ENCODE measurements around the gene SIGLEC1.

The SIGLEC1 gene

DNA sequence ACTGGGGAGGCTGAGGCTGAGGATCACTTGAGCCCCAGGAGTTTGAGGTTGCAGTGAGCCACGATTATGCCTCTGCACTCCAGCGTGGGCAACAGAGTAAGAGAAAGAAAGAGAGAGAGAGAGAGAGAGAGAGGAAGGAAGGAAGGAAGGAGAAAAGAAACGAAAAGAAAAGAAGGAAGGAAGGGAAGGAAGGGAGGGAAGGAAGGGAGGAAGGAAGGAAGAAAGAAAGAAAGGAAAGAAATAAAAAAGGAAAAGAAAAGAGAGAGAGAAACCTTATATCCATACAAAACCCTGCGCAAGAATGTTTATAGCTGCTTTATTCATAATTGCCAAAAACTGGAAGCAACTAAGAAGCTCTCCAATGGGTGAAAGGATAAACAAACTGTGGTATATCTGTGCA, 12.0 kb upstream of the SIGLEC1 start:
- DNase-seq = no peak

DNA sequence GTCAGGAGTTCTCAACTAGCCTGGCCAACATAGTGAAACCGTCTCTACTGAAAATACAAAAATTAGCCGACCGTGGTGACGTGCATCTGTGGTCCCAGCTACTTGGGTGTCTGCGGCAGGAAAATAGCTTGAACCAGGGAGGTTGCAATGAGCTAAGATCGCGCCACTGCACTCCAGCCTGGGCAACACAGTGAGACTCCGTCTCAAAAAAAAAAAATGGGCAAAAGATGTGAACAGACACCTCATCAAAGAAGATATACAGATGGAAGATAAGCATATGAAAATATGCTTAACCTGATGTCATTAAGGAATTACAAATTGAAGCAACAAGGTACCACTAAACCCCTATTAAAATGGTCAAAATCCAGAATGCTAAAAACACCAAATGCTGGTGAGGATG, 10.9 kb upstream of the SIGLEC1 start:
- DNase-seq = no peak

DNA sequence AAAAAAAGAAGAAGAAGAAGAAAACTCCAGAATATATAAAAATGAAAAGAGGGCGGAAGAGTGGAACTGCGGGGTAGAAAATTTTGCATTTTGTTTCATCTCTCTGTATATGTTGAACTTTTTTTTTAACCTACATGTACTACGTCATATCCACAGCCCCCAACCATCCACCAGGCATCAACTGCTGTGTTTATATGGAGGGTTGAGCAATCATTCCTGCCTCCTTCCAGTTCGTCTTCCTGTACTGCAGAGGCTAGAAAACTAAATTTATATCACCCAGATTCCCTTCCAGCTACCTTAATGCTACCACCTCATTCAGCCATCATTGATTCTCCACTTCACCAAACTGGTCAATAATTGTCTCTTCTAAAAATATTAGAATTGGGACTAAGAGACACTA, 9.5 kb upstream of the SIGLEC1 start:
- DNase-seq = no peak

GRCh38 chr20:3720626-3721025, 8.2 kb upstream of the SIGLEC1 start:
- DNase-seq = no peak

GRCh38 chr20:3720068-3720467, 7.7 kb upstream of the SIGLEC1 start:
- no peak for DNase-seq

- no peak for DNase-seq
These were observed 6.6 kb upstream of the SIGLEC1 start for GRCh38 chr20:3719046-3719445.

DNA sequence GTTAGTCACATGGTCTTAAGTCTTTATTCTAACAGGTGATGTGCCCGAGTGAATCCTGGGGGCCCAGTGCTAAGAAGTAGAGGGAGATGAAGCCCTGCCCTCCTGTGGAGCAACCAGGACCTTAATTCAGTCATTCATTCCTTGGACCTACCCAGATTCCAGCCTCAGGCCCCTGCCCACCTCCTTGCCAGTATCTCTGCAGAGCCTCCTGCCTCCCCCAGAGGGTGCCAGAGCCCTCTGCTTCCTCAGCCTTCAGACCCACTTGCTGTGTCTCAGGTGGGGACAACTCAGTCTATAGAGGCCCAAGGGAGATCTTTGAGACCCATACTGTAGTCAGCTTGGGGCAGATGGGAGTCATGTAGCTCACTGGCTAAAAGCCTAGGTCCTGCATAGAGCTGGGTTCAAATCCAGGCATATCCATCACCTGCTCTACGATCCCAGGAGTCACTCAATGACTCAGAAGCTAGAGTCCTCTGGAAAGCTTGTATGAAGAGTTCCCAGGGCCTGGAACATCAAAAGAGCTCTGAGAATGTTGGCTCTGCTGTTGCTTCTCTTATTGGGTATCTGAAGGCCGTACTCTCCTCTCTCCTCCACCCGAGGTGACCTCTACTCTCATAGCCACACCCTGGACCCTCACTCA, 3.9 kb upstream of the SIGLEC1 start:
- DNase-seq = no peak

GRCh38 chr20:3714092-3714491, 1.7 kb upstream of the SIGLEC1 start:
- DNase-seq = no peak

GRCh38 chr20:3711484-3711941, 887 bp downstream of the SIGLEC1 start:
- no peak for DNase-seq

- DNase-seq = peak; percentile 70
These were observed 1.5 kb downstream of the SIGLEC1 start for GRCh38 chr20:3710703-3711483.

- no peak for DNase-seq
These were observed 2.4 kb downstream of the SIGLEC1 start for GRCh38 chr20:3710011-3710466.

GRCh38 chr20:3707508-3707899, 4.9 kb downstream of the SIGLEC1 start:
- DNase-seq = no peak

DNA sequence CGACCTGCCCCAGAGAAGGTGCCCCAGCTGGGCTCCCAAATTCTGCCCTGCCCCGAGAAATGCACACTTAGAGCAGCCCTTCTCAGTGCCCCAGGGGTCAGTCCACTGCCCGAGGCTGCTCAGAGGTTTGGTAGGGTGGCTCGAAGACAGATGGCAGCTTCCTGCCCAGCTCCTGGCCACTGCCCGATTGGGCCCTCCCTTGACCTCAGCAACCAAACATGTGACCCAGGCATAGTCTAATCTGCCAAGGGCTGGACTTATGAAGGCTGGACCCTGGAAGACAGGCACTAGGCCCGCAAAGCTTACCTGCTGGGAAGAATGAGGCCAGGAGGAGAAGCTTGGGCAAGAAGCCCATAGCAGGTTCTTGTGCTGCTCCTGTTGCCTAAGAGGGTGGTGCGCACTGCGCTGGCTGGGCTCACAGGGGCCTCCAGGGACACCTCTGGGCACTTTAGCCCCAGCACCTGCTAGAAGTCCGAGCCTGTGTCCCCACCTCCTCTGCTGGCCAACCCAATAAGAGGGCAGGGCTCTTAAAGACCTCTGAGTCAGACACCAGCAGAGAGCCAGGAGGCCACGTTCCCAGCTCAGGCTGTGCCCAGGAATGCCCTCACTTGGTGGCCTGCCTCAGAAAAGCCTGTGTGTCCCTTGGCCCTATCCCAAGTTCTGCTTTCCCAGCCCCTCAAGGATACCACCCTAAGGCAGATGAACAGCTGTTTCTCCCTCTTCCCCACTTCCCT, 5.5 kb downstream of the SIGLEC1 start:
- DNase-seq = no peak

- DNase-seq = no peak
These were observed 6.2 kb downstream of the SIGLEC1 start for GRCh38 chr20:3705970-3706739.

DNA sequence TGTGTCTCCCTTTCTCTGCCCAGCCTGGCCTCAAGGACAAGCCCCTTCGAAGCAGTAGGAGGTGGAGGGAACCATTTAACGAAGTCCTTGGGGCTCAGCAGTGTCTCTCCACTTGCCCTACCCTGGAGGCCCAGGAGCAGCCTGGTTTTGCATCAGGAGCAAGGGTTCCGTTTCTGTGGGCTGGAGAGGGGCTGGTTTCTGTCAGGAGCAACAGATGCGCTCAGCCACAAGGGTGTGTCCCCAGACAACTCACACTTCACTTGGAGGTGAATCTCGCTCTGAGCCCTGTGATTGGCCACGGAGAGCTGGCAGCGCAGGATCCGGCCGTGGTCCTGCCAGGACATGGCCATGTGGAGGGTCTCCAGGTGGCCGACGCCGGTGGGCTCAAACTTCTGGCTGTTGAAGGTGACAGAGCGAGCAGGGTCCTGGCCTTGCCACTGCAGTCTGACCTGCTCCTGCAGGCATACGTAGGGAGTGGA, 6.9 kb downstream of the SIGLEC1 start:
- no peak for DNase-seq

- no peak for DNase-seq
These were observed 8.3 kb downstream of the SIGLEC1 start for GRCh38 chr20:3704087-3704486.

DNA sequence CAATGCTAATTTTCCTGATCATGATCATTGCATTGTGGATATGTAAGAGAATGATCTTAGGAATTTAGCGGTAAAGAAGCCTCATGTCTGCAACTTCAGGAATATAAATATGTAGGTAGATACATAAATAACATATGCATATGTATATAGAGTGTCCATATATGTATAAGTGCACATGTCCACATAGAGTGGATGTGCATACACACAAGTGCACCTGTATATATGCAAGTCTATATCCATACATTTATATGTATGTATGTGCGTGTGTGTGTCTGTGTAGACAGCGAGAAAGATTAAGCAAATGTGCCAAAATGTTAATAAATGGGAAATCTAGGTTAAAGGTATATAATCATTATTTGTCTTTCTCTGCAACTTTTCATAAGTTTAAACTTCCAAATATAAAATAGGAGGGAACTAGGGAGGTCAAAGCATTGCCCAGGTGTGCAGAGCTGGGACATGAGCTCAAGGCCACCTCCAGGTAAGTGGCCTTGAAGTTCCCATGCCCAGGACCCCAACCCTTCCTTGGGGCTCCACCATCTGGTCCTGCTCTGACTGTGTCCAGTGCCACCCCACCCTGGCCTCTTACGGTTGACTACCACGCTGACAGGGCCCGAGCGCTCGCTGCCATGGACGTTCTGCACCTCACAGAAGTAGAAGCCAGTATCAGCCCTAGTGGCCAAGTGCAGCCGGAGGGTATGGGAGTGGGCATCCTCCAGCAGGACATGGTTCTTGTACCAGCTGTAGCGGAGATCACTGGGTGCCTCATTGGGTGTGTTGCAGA, 9.6 kb downstream of the SIGLEC1 start:
- DNase-seq = no peak

DNA sequence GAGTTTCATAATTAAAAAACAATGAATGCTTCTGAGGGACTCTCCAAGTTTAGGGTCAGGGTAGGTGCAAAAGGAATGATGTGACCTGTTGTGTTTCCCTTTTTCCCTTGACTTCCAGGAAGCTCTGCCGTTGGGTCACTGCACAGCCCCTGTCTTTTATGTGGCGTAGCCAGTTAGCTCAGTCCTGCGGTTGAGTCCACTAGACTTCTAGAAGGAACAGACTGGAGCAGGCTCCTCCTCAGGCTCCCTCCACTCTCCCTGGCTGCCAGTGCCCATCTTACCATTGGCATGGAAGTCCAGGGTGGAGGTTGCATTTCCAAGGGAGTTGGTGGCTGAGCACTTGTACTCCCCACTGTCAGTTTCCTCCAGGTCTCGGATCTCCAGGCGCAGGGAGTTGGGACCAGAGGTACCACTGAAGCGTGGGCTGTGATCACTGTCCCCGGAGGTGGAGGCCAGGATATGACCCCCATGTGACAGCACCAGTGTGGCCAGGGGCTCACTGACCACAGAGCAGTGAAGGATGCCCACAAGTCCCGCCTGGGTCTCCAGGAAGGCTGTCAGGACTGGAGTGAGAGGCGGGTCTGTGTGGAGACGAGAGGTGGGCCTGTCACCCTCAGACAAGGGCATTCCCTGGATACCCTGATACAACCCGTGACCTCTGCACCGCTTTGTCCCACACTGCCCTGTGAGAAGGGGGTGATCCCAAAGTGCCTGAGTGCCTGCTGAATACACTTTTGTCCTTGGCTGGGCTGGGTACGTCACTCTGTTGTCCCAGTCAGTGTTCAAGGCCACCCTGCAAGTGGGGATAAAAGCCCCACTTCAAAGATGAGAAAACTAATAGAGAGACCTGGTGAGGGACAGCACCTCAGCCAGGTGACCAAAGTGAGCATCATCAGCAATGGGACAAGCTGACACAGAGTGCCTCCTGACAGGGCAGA, 11.1 kb downstream of the SIGLEC1 start:
- no peak for DNase-seq

GRCh38 chr20:3699037-3699436, 13.4 kb downstream of the SIGLEC1 start:
- no peak for DNase-seq

DNA sequence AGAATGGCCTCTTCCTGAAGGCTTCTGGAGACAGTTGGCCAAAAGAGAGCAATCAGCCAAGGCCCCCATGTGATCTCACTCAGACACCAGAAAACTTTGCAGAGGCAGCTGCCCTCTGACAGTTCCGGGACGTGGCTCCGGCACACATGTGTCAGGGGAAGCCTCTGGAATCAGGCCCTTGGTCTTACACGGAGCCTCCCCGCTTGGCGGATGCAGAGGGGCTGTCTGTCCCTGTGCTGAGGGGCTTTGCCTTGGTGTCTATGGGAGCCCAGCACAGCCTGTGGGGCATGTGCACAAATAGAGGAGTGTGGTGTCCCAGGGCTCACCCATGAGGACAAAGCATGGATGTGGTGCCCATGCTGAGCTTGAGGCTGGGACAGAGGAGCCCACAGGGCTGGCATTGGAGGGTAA, 13.8 kb downstream of the SIGLEC1 start:
- no peak for DNase-seq

Data from effector CD4-positive, alpha-beta T cell (primary cell).